GM21526 (cell line): Measurements from ENCODE around the gene SUCLA2.

ENCODE experiments used
- ATAC-seq: cut with Tn5 transposase; IDR thresholded peaks from one replicate; pipeline ENCODE4 v1.9.1; 2021; ENCODE audit warnings: moderate library complexity; ENCODE audit not compliant: unreplicated experiment, low FRiP score

SUCLA2 gene

GRCh38 chr13:47904891-47905290 lies 96.2 kb downstream of the SUCLA2 start:
- no peak for ATAC-seq

- no peak for ATAC-seq
Measured at GRCh38 chr13:47904241-47904640, 96.8 kb downstream of the SUCLA2 start.

GRCh38 chr13:47903836-47904235 lies 97.2 kb downstream of the SUCLA2 start:
- ATAC-seq: no peak

GRCh38 chr13:47901441-47901840 lies 99.6 kb downstream of the SUCLA2 start:
- ATAC-seq: no peak

- no peak for ATAC-seq
Measured at GRCh38 chr13:47898080-47898479, 103.0 kb downstream of the SUCLA2 start.

- ATAC-seq: no peak
Measured at GRCh38 chr13:47897411-47898050, 103.5 kb downstream of the SUCLA2 start.

- ATAC-seq: no peak
Measured at GRCh38 chr13:47896546-47896945, 104.5 kb downstream of the SUCLA2 start.

- ATAC-seq: no peak
Measured at GRCh38 chr13:47896111-47896510, 105.0 kb downstream of the SUCLA2 start.

- no peak for ATAC-seq
Measured at GRCh38 chr13:47893527-47893926, 107.5 kb downstream of the SUCLA2 start.
